ENCODE measurements around the gene TMC8.

DNA sequence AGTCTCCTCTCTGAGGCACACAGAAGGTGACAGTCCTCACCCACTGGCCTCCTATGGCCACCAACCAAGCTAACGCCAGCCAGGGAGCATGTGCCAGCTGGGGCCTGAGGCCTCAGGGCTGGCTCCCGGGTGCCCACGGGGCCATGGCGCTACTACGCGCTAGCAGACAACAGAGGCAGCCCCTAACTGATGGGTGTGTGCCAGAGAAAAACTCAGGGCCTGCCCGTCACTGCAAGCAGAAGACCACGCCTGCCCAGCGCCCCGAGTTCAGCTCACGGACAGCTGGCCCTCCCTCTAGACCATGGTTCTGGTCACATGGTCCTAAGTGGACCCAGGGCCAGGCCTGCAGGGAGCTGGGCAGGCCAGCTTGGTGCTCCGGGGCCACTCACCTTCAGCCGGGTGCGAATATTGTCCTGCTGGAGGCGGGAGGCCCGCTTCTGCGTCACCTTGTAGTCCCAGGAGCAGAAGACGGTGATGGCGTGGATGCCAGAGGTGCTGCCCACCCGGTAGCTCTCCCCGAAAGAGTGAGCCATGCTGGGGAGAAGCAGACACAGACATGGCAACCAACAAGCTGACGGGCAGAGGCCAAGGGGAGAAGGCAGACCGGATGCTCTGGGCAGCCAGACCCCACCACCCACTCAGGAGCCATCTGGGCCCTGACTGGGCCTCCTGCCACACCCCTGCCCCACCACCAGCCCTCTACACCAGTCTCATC is 8.2 kb upstream of the TMC8 start:
- TF ChIP-seq, protein P1, sequence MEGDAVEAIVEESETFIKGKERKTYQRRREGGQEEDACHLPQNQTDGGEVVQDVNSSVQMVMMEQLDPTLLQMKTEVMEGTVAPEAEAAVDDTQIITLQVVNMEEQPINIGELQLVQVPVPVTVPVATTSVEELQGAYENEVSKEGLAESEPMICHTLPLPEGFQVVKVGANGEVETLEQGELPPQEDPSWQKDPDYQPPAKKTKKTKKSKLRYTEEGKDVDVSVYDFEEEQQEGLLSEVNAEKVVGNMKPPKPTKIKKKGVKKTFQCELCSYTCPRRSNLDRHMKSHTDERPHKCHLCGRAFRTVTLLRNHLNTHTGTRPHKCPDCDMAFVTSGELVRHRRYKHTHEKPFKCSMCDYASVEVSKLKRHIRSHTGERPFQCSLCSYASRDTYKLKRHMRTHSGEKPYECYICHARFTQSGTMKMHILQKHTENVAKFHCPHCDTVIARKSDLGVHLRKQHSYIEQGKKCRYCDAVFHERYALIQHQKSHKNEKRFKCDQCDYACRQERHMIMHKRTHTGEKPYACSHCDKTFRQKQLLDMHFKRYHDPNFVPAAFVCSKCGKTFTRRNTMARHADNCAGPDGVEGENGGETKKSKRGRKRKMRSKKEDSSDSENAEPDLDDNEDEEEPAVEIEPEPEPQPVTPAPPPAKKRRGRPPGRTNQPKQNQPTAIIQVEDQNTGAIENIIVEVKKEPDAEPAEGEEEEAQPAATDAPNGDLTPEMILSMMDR (conservative IDR thresholded peaks at IDR 0.05; ENCODE audit: low read depth, low read length) = no peak
- no peak for TF ChIP-seq EZH2 (IDR thresholded peaks at IDR 0.05; ENCODE audit: borderline replicate concordance, low read depth, low read length, poor library complexity, severe bottlenecking)
